Smooth muscle cell (in vitro differentiated cells): ENCODE results near the gene RCCD1. TPM values are rescaled to one million over a fixed set of nuclear protein-coding genes. Genes with fewer than 3 reads are reported as not detected.

Experiments
- DNase-seq: peaks from one replicate; lab custom pipeline; 2025; ENCODE audit not compliant: unreplicated experiment; lab: John Stamatoyannopoulos, UW
- H2AFZ ChIP-seq: fragments of 200-600 bp; sonication (generic); 2 replicates; pipeline ENCODE4 v1.6.0; 2016; ENCODE audit warnings: antibody characterized with exemption, low read depth, mild to moderate bottlenecking
- H3F3A ChIP-seq: fragments of 200-600 bp; sonication (generic); 2 replicates; pipeline ENCODE4 v1.6.0; 2017; ENCODE audit warnings: antibody characterized with exemption, low read depth
- H3K27ac ChIP-seq: fragments of 200-600 bp; sonication (generic); 2 replicates; pipeline ENCODE4 v1.5.1; 2016; ENCODE audit warnings: low read depth, mild to moderate bottlenecking
- H3K27me3 ChIP-seq: fragments of 200-600 bp; sonication (generic); 2 replicates; pipeline ENCODE4 v1.6.1; 2016; ENCODE audit warnings: low read depth, mild to moderate bottlenecking
- H3K36me3 ChIP-seq: fragments of 200-600 bp; sonication (generic); 2 replicates; pipeline ENCODE4 v1.5.1; 2016; ENCODE audit warnings: low read depth
- H3K4me1 ChIP-seq: fragments of 200-600 bp; sonication (generic); 2 replicates; pipeline ENCODE4 v1.5.1; 2016; ENCODE audit warnings: low read depth
- H3K4me2 ChIP-seq: fragments of 200-600 bp; sonication (generic); 2 replicates; pipeline ENCODE4 v1.6.0; 2016; ENCODE audit warnings: mild to moderate bottlenecking
- H3K4me3 ChIP-seq: fragments of 200-600 bp; sonication (generic); 2 replicates; pipeline ENCODE4 v1.5.1; 2016; ENCODE audit warnings: mild to moderate bottlenecking
- H3K79me2 ChIP-seq: fragments of 200-600 bp; sonication (generic); 2 replicates; pipeline ENCODE4 v1.6.0; 2016; ENCODE audit warnings: low read depth, mild to moderate bottlenecking
- H3K9ac ChIP-seq: fragments of 200-600 bp; sonication (generic); 2 replicates; pipeline ENCODE4 v1.6.0; 2016; ENCODE audit warnings: low read depth
- H3K9me3 ChIP-seq: fragments of 200-600 bp; sonication (generic); replicated peaks from 2 replicates; pipeline ENCODE4 v1.5.1; 2016; ENCODE audit warnings: low read depth
- H4K20me1 ChIP-seq: fragments of 200-600 bp; sonication (generic); 2 replicates; pipeline ENCODE4 v1.6.0; 2016; ENCODE audit warnings: low read depth
- WGBS: methylation state at CpG from one replicate; pipeline ENCODE4 v1.1.7; 2016; ENCODE audit warnings: low lambda C conversion rate; 5-methylcytosine and 5-hydroxymethylcytosine counted together
- polyA plus RNA-seq: library from polyadenylated mRNA; unstranded; fragments of >200 nt; fragmentation: Nextera tagmentation; extraction: Ambion mirVana; gene quantifications from 2 replicates; pipeline ENCODE4 v1.2.1, GENCODE V29; 2016
- total RNA-seq: library from RNA; depleted of rRNA; stranded (reverse); fragments of >200 nt; gene quantifications from 2 replicates; pipeline ENCODE4 v1.2.3, GENCODE V29; 2014
- TF ChIP-seq, protein P1 (sequence below): fragments of 200-600 bp; sonication (generic); IDR thresholded peaks from 2 replicates; pipeline ENCODE4 v1.5.1; 2017; ENCODE audit warnings: borderline replicate concordance, mild to moderate bottlenecking, antibody characterized with exemption; ENCODE audit not compliant: insufficient read depth, poor library complexity, severe bottlenecking

The RCCD1 gene
- total and polyA plus RNA-seq, 2 experiments from 2014 or later, result 4.4 to 9.2 TPM

DNA sequence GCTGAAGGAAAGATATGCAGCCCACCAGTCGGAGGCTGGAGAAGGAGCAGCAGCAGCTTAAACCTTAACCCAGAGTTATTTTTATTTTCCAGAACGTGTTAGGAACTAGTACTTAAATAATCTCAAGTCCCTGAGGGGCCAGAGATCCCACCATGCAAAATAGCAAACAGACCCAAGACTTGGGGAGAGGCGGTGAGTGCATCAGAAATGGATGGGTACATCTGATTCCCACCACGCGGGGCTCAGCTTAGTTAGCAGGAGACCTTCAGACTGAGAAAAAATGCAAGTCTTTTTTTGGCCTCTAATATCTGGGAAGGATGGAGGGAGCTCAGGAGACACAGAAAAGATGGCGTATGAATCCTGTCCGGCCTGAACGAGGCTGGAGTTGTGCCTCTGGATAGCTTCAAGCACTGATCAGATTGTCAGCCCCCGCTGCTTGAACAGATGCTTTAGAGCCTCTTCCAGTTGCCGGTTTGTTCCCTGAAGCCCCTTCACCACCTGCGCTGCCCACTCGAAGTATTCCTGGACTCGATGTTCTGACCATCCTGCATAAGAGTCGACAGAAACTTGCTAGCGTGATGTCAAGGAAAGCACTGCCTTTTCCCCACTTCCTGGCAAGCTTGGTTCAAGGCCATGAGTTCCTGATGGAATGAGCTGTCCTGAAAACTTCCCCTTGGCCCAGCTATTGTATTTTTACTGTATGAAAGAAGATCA, 23.7 kb upstream of the RCCD1 start:
- TF ChIP-seq, protein P1, sequence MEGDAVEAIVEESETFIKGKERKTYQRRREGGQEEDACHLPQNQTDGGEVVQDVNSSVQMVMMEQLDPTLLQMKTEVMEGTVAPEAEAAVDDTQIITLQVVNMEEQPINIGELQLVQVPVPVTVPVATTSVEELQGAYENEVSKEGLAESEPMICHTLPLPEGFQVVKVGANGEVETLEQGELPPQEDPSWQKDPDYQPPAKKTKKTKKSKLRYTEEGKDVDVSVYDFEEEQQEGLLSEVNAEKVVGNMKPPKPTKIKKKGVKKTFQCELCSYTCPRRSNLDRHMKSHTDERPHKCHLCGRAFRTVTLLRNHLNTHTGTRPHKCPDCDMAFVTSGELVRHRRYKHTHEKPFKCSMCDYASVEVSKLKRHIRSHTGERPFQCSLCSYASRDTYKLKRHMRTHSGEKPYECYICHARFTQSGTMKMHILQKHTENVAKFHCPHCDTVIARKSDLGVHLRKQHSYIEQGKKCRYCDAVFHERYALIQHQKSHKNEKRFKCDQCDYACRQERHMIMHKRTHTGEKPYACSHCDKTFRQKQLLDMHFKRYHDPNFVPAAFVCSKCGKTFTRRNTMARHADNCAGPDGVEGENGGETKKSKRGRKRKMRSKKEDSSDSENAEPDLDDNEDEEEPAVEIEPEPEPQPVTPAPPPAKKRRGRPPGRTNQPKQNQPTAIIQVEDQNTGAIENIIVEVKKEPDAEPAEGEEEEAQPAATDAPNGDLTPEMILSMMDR, result no peak
- 92% methylated on average over 15 of the region's 15 CpGs for WGBS
- peaks cover 1% of the 10 kb centered on the region for H3K4me1 ChIP-seq
- H3F3A ChIP-seq, result peaks cover 4% of the 10 kb centered on the region
- no peak overlapping the region for H3K27ac ChIP-seq
- no peaks in the 10 kb centered on the region for H3K27me3 ChIP-seq
- no peak overlapping the region for H2AFZ ChIP-seq
- no peaks in the 10 kb centered on the region for H3K9me3 ChIP-seq
- peaks cover under 1% of the 10 kb centered on the region for H4K20me1 ChIP-seq
- H3K4me3 ChIP-seq, result no peak overlapping the region
- H3K79me2 ChIP-seq, result peaks cover 7% of the 10 kb centered on the region
- no peaks in the 10 kb centered on the region for H3K36me3 ChIP-seq
- no peak for DNase-seq
- no peak overlapping the region for H3K4me2 ChIP-seq
- no peak overlapping the region for H3K9ac ChIP-seq

GRCh38 chr15:90931575-90931827, 23.2 kb upstream of the RCCD1 start:
- H3K4me1 ChIP-seq, result peaks cover 6% of the 10 kb centered on the region
- peak overlapping the region; percentile 99 for H3K4me2 ChIP-seq
- peak overlapping the region; percentile 90 for H3K4me3 ChIP-seq
- peaks cover 4% of the 10 kb centered on the region for H3F3A ChIP-seq
- no peak overlapping the region for H3K27ac ChIP-seq
- peaks cover 12% of the 10 kb centered on the region for H3K79me2 ChIP-seq
- no peaks in the 10 kb centered on the region for H3K36me3 ChIP-seq
- H3K27me3 ChIP-seq, result no peaks in the 10 kb centered on the region
- no peaks in the 10 kb centered on the region for H3K9me3 ChIP-seq
- no peak overlapping the region for H3K9ac ChIP-seq
- WGBS, result 49% methylated on average over 6 of the region's 6 CpGs
- peaks cover 5% of the 10 kb centered on the region for H4K20me1 ChIP-seq
- no peak for DNase-seq
- H2AFZ ChIP-seq, result no peak overlapping the region
- TF ChIP-seq, protein P1, result no peak

DNA sequence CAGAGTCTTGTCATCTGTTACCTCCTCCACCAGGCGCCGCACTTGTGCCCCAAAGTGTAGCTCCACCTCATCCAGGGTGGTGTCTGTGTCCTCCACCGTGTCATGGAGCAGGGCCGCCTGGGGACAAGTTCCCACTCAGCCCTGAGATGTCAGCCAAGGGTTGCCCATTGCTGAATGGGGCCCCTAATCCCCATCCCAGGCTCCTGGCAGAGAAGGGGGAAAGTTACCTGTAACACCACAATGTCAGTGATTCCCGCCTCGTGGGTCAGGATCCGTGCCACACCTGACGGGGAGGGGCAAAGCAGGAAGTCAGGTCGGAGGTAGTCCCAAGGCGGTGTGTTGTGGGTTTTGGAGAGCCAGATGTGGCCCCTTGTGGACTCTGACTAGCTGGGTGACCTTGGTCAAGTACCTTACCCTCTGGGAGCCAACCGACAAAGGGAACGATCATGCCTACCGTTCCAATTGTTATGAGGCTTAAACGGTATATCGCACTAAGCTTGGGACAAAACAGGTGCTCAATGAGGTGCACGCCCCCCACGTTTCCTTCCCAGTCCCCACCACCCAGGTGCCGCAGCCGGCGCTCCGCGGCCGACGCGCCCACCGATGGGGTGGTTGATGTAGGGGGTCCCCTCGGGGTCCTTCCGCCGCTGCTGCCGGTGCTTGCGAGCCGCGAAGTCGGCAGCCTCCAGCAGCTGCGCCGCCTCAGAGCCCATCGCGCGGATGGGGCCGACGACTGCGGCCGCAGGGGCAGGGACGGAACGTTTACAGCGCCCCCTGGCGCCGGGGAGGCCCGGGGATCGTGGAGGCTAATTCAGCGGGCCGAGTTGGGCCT, 22.6 kb upstream of the RCCD1 start, which contains the start of gene HDDC3:
TSS of gene HDDC3 (minus strand) at position 722 of the 832 bp plus-strand sequence. CDS start at position 713, 9 bp downstream.
- Histone ChIP-seq H4K20me1 (peaks cover 5% of the 10 kb centered on the region), H3K4me1 (peaks cover 6% of the 10 kb centered on the region), H3K79me2 (peaks cover 12% of the 10 kb centered on the region), H3K9me3 (no peaks in the 10 kb centered on the region), H3K27ac (no peak within 1 kb of the TSS), H3K36me3 (no peaks in the 10 kb centered on the region), H2AFZ (peak within 1 kb of the TSS; percentile 96), H3K27me3 (no peaks in the 10 kb centered on the region), H3K9ac (peak within 1 kb of the TSS; percentile 34), H3K4me3 (peak within 1 kb of the TSS; percentile 90), H3K4me2 (peak within 1 kb of the TSS; percentile 99), H3F3A (peaks cover 4% of the 10 kb centered on the region)
- peak; percentile 63 for DNase-seq
- TF ChIP-seq, protein P1, result peak; percentile 95
- under 1% methylated on average over 52 of the region's 52 CpGs for WGBS
